ENCODE results near the gene IQSEC3.
"Not testable (repeated sequence)": the region's sequence is repeated elsewhere in the genome, so short reads cannot be mapped to it uniquely, and the experiment has no call there.

Gene IQSEC3

GRCh38 chr12:115518-115917, 49.0 kb downstream of the IQSEC3 start:
- DNase-seq, result no peak

- DNase-seq, result no peak
Measured at GRCh38 chr12:115960-116915, 49.7 kb downstream of the IQSEC3 start.

- no peak for DNase-seq
Measured at GRCh38 chr12:117311-117710, 50.7 kb downstream of the IQSEC3 start.

GRCh38 chr12:117816-118345, 51.3 kb downstream of the IQSEC3 start:
- DNase-seq, result no peak

GRCh38 chr12:118591-118990, 52.0 kb downstream of the IQSEC3 start:
- DNase-seq, result no peak

- DNase-seq, result no peak
Measured at GRCh38 chr12:120951-121350, 54.4 kb downstream of the IQSEC3 start.

GRCh38 chr12:121647-122046, 55.1 kb downstream of the IQSEC3 start:
- DNase-seq, result no peak

GRCh38 chr12:125075-125474, 58.5 kb downstream of the IQSEC3 start:
- DNase-seq, result no peak

- no peak for DNase-seq
Measured at GRCh38 chr12:125566-125965, 59.0 kb downstream of the IQSEC3 start.

GRCh38 chr12:128079-128478, 61.5 kb downstream of the IQSEC3 start:
- DNase-seq, result peak; percentile 89

GRCh38 chr12:129001-129400, 62.4 kb downstream of the IQSEC3 start:
- DNase-seq, result no peak

GRCh38 chr12:130519-130918, 64.0 kb downstream of the IQSEC3 start:
- no peak for DNase-seq

GRCh38 chr12:131008-131407, 64.4 kb downstream of the IQSEC3 start:
- no peak for DNase-seq

- no peak for DNase-seq
Measured at GRCh38 chr12:131732-132495, 65.3 kb downstream of the IQSEC3 start.

GRCh38 chr12:133616-134232, 67.2 kb downstream of the IQSEC3 start:
- DNase-seq, result not testable (repeated sequence)

GRCh38 chr12:135138-135537, 68.6 kb downstream of the IQSEC3 start:
- no peak for DNase-seq

- DNase-seq, result no peak
Measured at GRCh38 chr12:138171-138897, 71.8 kb downstream of the IQSEC3 start.

- DNase-seq, result no peak
Measured at GRCh38 chr12:138898-139534, 72.4 kb downstream of the IQSEC3 start.

- DNase-seq, result no peak
Measured at GRCh38 chr12:139585-139984, 73.0 kb downstream of the IQSEC3 start.

- no peak for DNase-seq
Measured at GRCh38 chr12:140162-140561, 73.6 kb downstream of the IQSEC3 start.

GRCh38 chr12:143964-144649, 77.5 kb downstream of the IQSEC3 start:
- peak; percentile 20 for DNase-seq
